Keratinocyte (primary cell): Measurements from ENCODE around the gene SH3PXD2B.

Experiments used
- EZH2 ChIP-seq: IDR thresholded peaks from one replicate; pipeline ENCODE4 v1.6.1; 2012; ENCODE audit warnings: inconsistent platforms, mild to moderate bottlenecking, low read length, moderate library complexity
- TF ChIP-seq, protein P1 (sequence below), 3 experiments: IDR thresholded peaks in 1 of 3; conservative IDR thresholded peaks in 1 of 3; optimal IDR thresholded peaks in 1 of 3; 2 replicates in 2 of 3; 3 replicates in 1 of 3; pipeline versions ENCODE3 to v1.5.1; 2011; ENCODE audit warnings: low read length in 3 of 3, mild to moderate bottlenecking in 3 of 3, moderate library complexity in 2 of 3, control low read depth in 1 of 3, inconsistent platforms in 1 of 3; ENCODE audit not compliant: insufficient read depth in 2 of 3; ENCODE audit errors: extremely low read depth in 1 of 3

DNA sequence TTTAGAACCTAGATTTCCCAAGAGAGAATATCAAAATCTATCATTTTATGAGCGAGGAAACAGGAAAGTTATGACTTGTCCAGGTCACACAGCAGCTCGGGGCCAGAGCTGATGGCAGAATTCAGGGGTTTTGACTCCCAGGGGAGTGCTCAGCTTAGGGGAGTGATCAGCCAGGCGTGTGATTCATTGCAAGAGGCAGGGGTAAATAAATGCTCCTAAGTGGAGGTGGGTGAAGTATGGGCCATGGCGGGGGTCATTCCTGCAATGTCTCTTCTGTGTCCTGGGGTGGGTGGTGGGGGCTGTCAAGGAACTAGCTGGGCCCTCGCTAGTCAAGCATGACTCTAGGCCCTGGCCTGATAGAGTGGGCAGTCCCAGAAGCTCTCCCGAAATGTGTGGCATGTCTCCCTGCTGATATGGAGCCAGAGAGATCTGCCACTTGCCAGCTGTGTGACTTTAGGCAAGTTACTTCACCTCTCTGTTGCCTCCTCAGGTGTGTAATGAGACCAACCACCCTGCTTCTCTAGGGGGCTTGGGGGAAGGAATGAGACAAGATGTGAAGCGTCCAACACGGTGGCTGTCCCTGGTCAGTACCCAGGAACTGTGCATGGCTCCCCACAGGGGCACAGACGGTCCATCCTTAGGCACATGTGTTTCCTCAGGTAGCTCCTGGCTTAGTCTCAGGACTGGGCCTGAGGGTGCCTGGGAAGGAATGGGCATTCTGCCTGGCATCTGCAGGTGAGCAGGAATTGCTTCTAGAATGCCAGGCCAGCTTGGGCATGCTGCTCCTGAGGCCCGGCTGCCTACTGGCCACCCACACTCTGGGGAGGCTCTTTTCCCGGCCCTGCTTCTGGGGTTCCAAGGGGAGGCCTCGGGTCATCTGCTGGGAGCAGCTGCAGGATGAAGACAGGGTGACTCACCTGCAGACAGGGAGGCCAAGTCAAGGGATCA lies 36.5 kb upstream of the SH3PXD2B start:
- TF ChIP-seq, protein P1, sequence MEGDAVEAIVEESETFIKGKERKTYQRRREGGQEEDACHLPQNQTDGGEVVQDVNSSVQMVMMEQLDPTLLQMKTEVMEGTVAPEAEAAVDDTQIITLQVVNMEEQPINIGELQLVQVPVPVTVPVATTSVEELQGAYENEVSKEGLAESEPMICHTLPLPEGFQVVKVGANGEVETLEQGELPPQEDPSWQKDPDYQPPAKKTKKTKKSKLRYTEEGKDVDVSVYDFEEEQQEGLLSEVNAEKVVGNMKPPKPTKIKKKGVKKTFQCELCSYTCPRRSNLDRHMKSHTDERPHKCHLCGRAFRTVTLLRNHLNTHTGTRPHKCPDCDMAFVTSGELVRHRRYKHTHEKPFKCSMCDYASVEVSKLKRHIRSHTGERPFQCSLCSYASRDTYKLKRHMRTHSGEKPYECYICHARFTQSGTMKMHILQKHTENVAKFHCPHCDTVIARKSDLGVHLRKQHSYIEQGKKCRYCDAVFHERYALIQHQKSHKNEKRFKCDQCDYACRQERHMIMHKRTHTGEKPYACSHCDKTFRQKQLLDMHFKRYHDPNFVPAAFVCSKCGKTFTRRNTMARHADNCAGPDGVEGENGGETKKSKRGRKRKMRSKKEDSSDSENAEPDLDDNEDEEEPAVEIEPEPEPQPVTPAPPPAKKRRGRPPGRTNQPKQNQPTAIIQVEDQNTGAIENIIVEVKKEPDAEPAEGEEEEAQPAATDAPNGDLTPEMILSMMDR (optimal IDR thresholded peaks at IDR 0.05 in 1 of 3, IDR thresholded peaks at IDR 0.05 in 1 of 3, conservative IDR thresholded peaks at IDR 0.05 in 1 of 3; ENCODE audit: extremely low read depth in 1 of 3, insufficient read depth in 2 of 3, low read length in 3 of 3) = no peak
- TF ChIP-seq EZH2 = no peak
